Activated CD4-positive, alpha-beta T cell treated with anti-CD3 and anti-CD28 coated beads, Interleukin-2, Interleukin-6, amounts not matched to agents 100 ng/mL and 50 ng/mL, durations not matched to agents 16 hours and 8 hours (primary cell): ENCODE measurements around the gene C2orf42.
"Not testable (repeated sequence)": the region's sequence is repeated elsewhere in the genome, so short reads cannot be mapped to it uniquely, and the experiment has no call there.

Source experiments
- DNase-seq: peaks from one replicate; pipeline ENCODE4 v3.0.0-alpha.2; 2020

C2orf42 gene

DNA sequence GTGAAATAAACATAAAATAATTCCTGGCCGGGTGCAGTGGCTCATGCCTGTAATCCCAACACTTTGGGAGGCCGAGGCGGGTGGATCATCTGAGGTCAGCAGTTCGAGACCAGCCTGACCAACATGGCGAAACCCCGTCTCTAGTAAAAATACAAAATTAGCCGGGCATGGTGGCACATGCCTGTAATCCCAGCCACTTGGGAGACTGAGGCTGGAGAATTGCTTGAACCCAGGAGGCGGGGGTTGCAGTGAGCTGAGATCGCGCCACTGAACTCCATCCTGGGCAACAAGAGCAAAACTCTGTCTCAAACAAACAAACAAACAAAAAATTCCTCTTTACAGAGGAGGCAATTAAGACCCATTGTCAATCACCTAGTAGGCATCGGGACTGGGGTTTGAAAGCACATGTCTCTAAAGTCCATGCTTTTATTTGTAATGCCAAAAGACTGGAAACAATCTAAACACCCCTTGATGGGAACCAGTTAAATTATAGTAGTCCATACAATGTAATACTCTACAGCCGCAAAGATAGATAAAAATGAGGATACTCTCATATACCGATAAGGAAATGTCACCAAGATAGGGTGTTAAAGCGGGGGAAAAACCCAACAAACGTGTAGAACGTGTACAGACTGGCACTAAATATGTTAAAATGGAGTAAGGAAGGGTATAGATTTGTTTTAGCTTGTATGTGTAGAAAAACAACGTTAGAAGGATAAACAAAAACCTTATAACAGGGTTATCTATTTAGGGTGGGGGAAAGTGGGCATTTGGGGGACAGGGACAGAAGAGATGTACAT is 59.3 kb downstream of the C2orf42 start:
- DNase-seq, result not testable (repeated sequence)

DNA sequence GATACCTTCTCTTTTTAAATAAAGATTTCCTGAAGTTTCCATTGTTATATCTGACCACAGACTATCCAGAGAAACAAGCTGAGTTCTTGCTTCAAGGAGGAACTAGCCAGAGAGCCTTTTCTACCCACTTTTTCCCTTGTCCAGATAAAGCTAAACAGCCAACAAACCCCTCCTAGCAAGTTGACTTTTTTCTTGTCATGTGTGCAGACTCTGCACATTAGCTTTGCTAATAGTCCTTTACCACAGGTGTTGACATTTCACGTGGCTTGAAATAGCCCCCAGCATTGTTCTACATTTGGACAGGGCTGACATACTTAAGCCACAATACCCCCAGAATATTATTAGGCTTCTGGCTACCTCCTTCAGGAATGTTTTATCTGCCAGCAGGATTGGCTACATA is 62.8 kb downstream of the C2orf42 start:
- no peak for DNase-seq

DNA sequence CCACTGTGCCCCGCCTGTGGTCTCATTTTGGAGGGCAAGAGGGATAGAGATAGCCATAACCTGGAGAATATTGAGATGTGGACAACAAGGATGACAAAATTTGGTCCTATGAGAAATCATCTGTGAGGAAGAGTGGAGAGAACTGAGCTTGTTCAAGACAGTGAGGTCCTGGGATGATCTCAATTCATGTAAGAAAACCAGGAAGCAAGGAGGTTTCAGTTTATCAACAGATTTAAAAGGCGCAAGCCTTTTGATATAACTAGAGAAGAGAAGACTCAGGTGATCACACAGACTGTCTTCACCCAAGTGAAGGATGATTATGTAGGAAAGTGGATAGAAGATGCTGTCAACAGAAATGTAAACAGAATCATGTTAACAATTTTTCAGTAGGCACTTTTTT is 64.4 kb downstream of the C2orf42 start:
- no peak for DNase-seq

DNA sequence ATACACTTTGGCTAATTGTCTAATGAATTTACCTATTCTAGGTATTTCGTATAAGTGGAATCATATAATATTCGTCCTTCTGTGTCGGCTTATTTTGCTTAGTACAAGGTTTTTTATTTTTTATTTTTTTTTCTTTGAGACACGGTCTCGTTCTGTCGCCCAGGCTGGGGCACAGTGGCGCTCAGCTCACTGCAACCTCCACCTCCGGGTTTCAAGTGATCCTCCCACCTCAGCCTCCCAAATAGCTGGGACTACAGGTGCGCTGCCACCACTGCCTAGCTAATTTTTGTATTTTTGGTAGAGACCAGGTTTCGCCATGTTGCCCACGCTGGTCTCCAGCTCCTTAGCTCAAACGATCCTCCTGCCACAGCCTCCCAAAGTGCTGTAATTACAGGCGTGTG is 65.3 kb downstream of the C2orf42 start:
- DNase-seq, result no peak

DNA sequence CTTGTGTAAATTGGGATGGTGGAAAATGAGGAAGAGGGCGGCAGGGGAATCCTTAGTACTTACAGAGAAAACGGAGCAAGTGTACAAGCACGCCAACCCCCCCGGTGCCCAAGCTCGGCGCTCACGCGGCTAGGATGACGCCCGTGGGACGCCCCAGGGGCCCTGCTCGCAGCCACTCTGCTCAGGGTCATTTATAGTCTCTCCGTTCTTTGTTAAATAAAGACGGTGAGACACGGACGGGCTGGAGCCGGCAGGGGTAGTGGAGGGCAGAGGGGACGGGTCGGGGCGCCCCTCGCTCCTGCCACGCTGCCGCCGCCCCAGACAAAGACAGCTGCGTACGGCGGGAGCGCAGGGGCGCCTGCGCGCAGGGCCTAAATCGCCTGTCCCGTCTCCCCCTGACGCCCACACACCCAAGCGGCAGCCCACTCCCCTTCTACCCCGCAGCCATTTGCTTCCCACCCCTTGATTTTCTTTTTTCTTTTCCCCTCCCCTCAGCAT is 65.8 kb downstream of the C2orf42 start:
- peak; percentile 68 for DNase-seq

DNA sequence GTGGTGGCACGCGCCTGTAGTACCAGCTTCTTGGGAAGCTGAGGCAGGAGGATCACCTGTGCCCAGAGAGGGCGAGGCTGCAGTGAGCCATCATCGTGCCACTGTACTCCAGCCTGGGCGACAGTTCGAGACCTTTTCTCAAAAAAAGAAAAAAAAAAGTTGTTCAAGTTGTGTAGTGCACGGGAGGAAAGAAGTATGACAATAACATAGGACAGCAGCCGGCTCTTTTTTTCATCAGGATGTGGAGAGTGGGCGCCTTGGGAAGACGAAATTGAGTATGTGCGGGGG is 67.0 kb downstream of the C2orf42 start:
- no peak for DNase-seq

DNA sequence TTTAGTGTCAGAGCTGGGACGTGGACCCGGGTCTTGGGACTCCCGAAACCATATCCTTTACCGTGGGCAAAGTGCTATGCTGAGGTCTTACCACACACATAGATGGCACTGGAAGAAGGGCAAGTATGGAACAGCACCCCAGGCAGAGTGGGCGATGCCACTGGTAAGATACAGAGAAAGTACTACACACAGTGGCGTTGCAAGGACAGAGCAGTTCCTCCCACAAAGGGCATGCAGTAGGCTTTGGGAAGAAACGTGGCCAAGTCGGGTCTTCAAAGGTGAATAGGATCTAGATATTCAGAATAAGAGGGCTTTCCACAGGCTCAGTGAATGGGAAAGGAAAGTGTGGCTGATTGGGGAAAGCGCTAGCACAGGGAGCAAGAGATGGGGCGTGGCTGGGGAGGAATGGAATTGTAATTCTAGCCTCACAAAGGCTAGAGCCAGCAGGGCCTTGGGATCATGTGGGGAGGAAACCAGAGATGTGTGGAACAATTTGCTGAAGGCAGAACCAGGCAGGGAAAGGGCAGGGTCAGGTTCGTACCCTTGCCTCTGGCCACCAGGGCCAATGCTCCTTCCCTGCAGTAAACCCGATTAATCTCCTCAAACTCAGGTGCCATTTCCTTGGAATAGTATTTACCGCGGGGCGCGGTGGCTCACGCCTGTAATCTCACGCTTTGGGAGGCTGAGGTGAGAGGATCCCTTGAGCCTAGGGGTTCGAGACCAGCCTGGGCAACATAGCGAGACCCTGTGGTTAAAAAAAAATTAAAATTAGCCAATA is 67.6 kb downstream of the C2orf42 start:
- no peak for DNase-seq

DNA sequence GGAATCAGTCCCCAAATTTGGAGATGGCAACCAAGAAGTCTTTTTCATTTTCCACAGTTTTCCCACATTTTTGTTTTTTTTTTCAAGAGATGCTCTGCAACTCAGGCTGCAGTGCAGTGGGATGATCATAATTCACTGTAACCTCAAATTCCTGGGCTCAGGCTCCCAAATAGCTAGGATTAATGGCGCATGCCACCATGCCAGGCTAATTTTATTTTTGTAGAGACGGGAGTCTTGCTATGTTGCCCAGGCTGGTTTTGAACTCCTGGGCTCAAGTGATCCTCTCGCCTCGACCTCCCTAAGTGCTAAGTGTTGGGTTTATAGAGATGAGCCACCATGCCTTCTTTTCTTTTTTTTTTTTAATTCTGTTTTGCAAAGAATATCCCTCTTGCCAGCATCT is 68.3 kb downstream of the C2orf42 start:
- no peak for DNase-seq

DNA sequence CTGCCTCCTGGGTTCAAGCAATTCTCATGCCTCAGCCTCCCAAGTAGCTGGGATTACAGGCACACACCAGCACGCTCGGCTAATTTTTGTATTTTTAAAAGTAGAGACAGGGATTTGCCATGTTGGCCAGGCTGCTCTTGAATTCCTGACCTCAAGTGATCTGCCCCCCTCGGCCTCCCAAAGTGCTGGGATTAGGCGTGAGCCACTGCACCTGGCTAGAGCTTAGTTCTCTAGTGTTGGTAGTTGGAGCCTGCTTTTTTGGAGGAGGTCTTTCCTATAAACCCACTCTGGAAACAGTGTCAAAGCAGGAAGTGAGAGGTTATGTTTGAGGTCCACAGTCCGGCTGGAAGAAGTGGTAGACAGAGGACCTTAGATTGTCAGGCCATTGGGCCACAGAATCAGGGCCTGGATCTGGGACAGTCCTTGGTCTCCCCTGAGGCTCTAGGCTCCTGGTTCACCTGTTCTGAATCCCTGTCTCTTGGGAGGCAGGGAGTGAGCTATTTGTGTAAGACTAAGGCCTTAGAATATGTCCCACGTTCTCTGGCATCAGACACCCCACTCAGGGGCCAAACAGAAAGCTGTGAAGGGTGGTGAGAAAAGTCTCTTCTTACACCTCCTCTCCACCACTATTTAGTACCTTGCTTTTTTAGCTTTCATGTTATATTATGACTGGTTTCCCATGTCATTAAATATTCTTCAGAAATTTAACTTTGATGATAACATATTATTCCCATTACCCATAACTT is 69.0 kb downstream of the C2orf42 start:
- DNase-seq, result no peak

DNA sequence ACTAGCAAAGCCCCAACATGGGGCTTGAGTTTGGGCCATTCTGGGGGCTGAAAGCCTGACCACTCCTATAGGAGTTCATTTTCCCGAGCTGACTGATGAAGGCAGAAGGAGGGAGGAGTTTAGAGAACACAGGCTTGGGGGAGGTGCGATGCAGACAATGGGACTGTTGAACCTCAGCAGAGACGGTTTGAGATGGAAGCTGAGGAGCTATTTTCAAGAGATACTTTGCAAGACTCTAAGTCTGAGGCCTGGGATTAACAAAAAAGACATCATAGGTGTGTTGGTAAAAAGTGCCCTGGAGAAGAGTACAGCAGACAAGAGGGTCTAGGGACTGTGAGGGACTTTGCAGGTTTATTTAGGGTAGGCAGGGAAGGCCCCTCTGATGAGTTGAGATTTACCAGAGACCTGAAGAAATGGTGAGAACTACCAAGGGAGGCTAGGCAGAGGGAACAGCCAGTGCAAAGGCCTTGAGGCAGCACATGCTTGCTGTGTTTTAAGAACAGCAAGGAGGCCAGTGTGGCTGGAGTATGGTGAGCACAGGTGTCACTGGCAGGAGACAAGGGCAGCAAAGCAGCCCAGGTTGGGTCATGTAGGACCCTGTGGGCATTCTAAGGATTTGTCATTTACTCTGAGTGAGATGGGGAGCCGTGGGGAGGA is 71.9 kb downstream of the C2orf42 start:
- DNase-seq, result no peak

DNA sequence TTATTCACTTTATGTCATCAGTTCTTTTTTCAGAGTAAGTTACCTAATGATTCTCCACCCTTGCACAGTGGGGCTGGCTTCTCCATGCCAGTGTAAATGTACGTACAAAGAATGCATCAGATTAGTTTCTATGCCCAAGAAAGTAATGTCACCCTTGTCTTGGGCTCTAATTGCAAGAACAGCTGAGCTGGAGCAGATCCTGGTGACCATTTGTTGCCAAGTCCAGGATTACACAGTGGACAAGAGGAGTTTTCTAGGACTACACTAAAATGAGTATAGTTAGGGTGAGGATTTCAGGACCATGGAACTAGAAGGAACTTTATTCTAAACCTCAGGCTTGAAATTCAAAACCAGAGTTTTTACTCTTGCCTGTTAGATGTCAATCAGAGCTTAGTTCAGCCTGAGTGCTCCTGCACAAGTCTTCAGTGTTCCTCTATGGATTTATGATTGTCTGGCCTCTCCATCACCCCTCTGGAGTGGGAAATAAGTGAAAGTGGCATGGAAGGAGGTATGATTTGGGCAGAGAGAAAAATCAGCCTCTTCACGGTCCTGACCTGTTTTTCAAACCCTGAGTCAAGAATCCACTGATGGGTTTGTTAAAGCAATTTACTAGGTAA is 73.8 kb downstream of the C2orf42 start:
- no peak for DNase-seq

DNA sequence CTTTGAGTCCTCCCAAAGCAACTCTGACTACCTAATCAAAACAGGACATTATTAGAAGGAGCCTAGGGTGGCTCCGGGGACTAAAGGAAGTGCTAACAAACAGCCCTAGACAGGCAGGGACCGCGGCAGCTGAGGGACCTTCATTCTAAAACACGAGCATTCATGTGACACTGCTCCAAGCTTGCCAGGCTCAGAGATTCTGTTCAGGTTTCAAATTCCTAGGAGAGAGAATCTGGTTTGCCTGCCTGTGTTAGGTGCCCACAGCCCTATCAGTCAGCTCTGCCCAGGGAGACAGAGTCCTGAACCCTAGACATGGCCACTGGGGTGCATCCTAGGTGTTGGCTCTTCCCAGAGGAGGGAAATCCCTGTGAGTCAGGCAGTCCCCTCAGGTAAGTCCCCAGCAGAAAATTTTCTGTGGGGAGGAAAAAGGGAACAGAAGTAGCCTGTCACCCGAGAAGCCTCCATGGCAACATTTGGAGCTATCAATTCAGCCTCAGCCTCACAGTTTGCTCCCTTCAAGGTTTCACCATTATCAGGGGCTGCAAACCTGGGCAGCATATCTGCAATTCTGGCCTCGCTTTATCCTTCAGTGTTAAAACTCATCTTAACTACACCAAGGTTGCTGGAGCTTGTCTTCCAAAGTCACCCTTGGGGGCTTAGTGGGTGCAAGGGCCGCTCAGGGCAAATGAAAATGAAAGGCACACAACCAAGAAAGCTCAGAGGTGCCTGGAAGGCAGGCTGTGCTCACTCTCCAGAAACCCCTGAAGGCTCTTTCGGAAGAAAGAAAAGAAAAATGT is 75.0 kb downstream of the C2orf42 start:
- no peak for DNase-seq

DNA sequence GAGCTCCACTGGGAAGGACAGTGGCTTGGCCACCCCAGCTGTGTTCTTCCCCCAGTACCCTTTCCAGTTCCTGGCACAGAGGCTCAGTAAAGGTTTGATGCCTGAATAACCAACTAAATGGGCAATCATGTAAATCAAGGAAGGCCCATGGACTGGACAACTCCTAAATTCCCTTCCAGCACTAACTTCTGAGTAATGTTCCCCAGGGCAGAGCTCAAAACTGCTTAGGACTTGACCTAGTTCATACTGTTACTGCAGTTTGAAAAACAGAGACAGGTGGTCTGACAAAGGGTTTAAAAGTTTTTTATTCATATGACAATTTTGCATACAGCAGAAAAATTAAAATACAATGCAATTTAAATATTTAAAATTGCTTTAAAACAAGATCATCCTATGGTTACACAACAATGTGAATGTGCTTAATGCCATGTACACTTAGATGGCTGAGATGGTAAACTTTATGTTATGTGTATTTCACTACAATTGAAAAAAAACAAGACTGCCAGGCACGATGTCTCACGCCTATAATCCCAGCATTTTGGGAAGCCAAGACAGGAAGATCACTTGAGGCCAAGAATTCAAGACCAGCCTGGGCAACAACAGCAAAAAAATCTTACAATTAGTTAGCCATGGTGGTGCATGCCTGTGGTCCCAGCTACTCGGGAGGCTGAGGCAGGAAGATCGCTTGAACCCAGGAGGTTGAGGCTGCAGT is 77.3 kb downstream of the C2orf42 start:
- DNase-seq, result no peak

DNA sequence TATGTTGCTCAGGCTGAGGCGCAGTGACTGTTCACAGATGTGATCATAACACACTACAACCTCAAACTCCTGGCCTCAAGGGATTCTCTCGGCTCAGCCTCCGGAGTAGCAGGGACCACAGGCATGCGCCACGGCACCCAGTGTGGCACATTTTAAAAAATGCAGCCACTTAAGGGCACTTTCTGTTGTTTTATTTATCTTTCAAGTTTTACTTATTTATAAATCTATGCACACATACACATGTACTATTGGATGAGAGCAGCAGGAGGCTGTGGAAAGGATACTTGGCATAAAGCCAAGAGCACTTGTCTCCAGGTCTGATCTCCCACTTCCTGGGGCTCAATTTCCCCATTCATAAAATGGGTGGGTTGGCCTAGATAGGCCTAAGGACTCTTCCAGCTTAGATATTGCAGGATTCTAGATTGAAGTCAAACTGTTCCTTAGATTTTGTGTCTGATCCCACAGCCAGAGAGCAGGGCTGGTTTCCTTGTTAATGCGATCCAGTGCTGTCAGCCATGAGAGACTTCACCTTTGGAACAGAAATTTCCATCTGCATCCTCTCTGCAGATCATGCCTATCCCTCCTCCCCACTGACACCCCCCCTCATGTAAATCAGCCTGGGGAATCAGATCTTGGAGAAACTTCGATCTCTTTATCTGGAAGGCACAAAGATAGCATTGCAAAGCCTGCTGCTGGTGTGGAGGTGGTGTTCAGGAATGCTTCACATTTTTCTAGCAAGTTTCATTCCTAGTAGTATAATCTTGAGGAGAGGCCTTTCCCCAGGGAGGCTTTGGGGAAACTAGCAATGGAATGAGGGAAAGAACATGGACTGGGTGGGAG is 78.8 kb downstream of the C2orf42 start:
- no peak for DNase-seq

DNA sequence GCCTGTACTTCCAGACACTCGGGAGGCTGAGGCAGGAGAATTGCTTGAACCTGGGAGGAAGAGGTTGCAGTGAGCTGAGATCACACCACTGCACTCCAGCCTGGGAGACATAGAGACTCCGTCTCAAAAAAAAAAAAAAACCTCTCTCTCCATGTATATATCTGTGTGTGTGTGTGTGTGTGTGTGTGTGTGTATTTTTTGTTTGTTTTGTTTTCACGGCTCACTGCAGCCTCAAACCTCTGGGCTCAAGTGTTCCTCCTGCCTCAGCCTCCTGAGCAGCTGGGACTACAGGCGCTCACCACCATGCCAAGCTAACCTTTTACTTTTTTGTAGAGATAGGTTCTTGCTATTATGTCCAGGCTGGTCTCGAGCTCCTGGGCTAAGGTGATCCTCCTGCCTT is 80.4 kb downstream of the C2orf42 start:
- not testable (repeated sequence) for DNase-seq

DNA sequence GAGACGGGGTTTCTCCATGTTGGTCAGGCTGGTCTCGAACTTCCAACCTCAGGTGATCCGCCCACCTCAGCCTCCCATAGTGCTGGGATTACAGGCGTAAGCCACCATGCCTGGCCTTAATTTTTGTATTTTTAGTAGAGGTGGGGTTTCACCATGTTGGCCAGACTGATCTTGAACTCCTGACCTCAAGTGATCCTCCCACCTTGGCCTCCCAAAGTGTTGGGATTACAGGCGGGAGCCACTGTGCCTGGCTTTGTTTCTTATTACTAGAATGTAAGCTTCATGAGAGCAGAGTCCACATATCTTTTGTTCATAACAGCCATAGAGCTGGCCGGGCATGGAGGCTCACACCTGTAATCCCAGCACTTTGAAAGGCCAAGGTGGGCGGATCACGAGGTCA is 84.7 kb downstream of the C2orf42 start:
- not testable (repeated sequence) for DNase-seq

DNA sequence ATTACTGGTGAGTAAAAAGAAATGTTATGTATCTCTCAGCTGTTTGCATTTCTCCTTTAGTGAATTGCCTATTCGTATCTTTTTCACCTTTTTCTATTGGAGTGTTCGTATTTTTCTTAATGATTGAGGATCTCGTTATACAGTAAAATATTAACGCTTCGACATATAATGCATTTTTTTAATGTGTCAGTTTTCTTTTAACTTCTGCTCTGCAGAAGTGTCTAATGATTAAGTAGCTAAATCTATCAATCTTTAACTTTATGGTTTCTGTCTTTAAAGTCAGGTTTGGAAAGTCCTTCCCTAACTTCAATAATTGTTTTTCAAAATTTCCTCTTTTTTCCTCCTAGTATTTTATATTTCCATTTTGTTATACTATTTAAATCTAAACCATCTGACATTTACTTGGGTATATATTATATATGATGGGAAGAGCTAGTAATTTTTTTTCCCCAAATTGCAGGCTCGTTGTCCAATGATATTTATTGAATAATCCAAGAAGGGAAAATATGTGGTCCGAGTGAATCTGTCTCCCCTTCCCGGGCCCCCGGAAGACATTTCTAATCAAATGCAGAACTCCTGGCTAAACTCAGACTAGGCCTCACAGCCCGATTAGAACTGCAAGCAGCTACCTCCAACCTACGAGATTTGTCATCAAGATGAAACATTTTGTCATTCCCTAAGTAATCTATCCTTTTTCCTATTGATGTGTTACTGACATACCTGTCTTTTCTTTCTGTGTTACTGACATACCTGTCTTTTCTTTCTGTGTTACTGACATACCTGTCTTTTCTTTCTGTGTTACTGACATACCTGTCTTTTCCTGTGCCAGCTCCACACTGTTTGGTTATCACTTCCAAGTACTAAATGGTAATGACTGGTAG is 86.3 kb downstream of the C2orf42 start:
- peak; percentile 66 for DNase-seq

DNA sequence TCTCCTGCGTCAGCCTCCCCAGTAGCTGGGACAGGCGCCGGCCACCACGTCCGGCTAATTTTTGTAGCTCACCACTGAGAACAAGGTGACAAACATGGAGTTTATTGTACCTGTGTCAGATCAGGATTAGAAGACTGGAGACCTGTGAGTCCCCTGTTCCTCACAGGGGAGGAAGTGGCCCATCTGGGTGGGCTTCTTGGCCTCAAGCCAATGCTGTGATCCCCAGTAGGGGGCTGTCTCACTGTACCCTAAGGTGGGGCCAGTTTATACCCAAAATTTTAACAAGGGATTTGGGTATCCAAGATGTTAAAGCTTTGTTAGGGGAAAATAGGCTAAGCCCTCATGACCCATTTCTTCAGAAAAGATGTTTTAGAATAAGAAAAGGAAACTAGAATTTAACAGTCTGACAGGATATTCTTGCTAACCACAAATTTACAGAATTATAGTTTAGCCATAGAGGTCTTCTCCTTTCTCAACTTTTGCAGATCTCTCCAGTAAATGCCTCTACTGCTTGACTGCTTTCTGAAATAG is 87.2 kb downstream of the C2orf42 start:
- DNase-seq, result no peak
